Stimulated activated CD8-positive, alpha-beta memory T cell treated with anti-CD3 and anti-CD28 coated beads, Interleukin-15, amount 100 ng/mL, for 1 hour (primary cell): ENCODE results near the gene FSTL5.
"Not testable (repeated sequence)": the region's sequence is repeated elsewhere in the genome, so short reads cannot be mapped to it uniquely, and the experiment has no call there.

ENCODE experiments used
- DNase-seq: peaks from one replicate; pipeline ENCODE4 v3.0.0-alpha.2; 2020; ENCODE audit warnings: low read depth

The FSTL5 gene

GRCh38 chr4:162103908-162104307 lies 59.9 kb downstream of the FSTL5 start:
- not testable (repeated sequence) for DNase-seq

- no peak for DNase-seq
Measured at GRCh38 chr4:162102713-162103112, 61.1 kb downstream of the FSTL5 start.

- no peak for DNase-seq
Measured at GRCh38 chr4:162101337-162101736, 62.5 kb downstream of the FSTL5 start.

GRCh38 chr4:162075726-162076125 lies 88.1 kb downstream of the FSTL5 start:
- DNase-seq: no peak

- no peak for DNase-seq
Measured at GRCh38 chr4:162061214-162061613, 102.6 kb downstream of the FSTL5 start.

GRCh38 chr4:162059656-162060055 lies 104.1 kb downstream of the FSTL5 start:
- no peak for DNase-seq

- DNase-seq: no peak
Measured at GRCh38 chr4:162056990-162057389, 106.8 kb downstream of the FSTL5 start.

- no peak for DNase-seq
Measured at GRCh38 chr4:162046135-162046534, 117.7 kb downstream of the FSTL5 start.

- DNase-seq: no peak
Measured at GRCh38 chr4:162038112-162038511, 125.7 kb downstream of the FSTL5 start.

GRCh38 chr4:162017863-162018262 lies 145.9 kb downstream of the FSTL5 start:
- no peak for DNase-seq

GRCh38 chr4:162016991-162017390 lies 146.8 kb downstream of the FSTL5 start:
- DNase-seq: no peak

- DNase-seq: no peak
Measured at GRCh38 chr4:162016219-162016618, 147.6 kb downstream of the FSTL5 start.

- no peak for DNase-seq
Measured at GRCh38 chr4:162015090-162015489, 148.7 kb downstream of the FSTL5 start.

GRCh38 chr4:162011089-162011488 lies 152.7 kb downstream of the FSTL5 start:
- DNase-seq: no peak

- no peak for DNase-seq
Measured at GRCh38 chr4:162010362-162010761, 153.4 kb downstream of the FSTL5 start.

- no peak for DNase-seq
Measured at GRCh38 chr4:161992317-161992716, 171.5 kb downstream of the FSTL5 start.

GRCh38 chr4:161991811-161992210 lies 172.0 kb downstream of the FSTL5 start:
- DNase-seq: no peak

GRCh38 chr4:161990721-161991120 lies 173.1 kb downstream of the FSTL5 start:
- no peak for DNase-seq

GRCh38 chr4:161988946-161989345 lies 174.9 kb downstream of the FSTL5 start:
- DNase-seq: no peak

GRCh38 chr4:161987611-161988010 lies 176.2 kb downstream of the FSTL5 start:
- no peak for DNase-seq

GRCh38 chr4:161952382-161952781 lies 211.4 kb downstream of the FSTL5 start:
- DNase-seq: no peak

- DNase-seq: no peak
Measured at GRCh38 chr4:161949946-161950725, 213.7 kb downstream of the FSTL5 start.

GRCh38 chr4:161948026-161948770 lies 215.6 kb downstream of the FSTL5 start:
- no peak for DNase-seq
